Ovary (tissue), 9 donors: ENCODE data around the gene LACTB. TPM values are rescaled to one million over a fixed set of nuclear protein-coding genes. Genes with fewer than 3 reads are reported as not detected.

Source experiments
- DNase-seq, 5 donors: peaks; one replicate each; pipeline ENCODE4 v3.0.0-alpha.2; 2019 to 2020
- H3K27ac ChIP-seq, 2 donors: fragments of 200-600 bp; one replicate each; pipeline versions ENCODE4 v1.5.1 to v1.8.0; 2019 to 2022
- H3K27me3 ChIP-seq: fragments of 200-600 bp; one replicate; pipeline ENCODE4 v1.8.0; 2022
- H3K36me3 ChIP-seq: fragments of 200-600 bp; sonication (generic); one replicate; pipeline ENCODE4 v1.5.1; 2019
- H3K4me1 ChIP-seq: one replicate; pipeline ENCODE4 v1.8.1; 2013; ENCODE audit warnings: mild to moderate bottlenecking, moderate library complexity; ENCODE audit not compliant: insufficient read depth
- H3K4me3 ChIP-seq: fragments of 200-600 bp; sonication (generic); one replicate; pipeline ENCODE4 v1.5.1; 2017
- H3K9me3 ChIP-seq, 2 donors: fragments of 200-600 bp in 1 of 2; sonication (generic) in 1 of 2; one replicate each; pipeline versions ENCODE4 v1.5.1 to v1.8.1; 2013 to 2019; ENCODE audit warnings: mild to moderate bottlenecking in 1 of 2, moderate library complexity in 1 of 2
- EP300 ChIP-seq: sonication (generic); formaldehyde crosslinking; IDR thresholded peaks from one replicate; pipeline ENCODE4 v1.6.1; 2017; ENCODE audit warnings: antibody characterized with exemption
- POLR2A ChIP-seq: fragments of 450-650 bp; IDR thresholded peaks from one replicate; pipeline ENCODE4 v1.6.1; 2017; ENCODE audit warnings: antibody characterized with exemption, mild to moderate bottlenecking, moderate library complexity
- WGBS, 3 donors: extraction: QIAGEN DNeasy Blood & Tissue Kit in 1 of 3; methylation state at CpG; one replicate each; pipeline versions ENCODE4 v1.1.5 to v1.1.7; 2013 to 2017; 5-methylcytosine and 5-hydroxymethylcytosine counted together
- intact Hi-C, 4 donors: fragments of 100-400 bp; cut with DNase I; formaldehyde crosslinking; loops; one replicate each; pipeline versions ENCODE4 v1.11.0 to v1.15.1; 2022 to 2023
- polyA plus RNA-seq, 2 donors: library from polyadenylated mRNA; stranded (reverse); fragments of 200-250 nt in 1 of 2; fragments of 350-450 nt in 1 of 2; fragmentation: Illumina TruSeq in 1 of 2; extraction: RNeasy Lipid Tissue Mini Kit (QIAGEN cat#74804) in 1 of 2; gene quantifications; one replicate each; pipeline ENCODE4 v1.2.3, GENCODE V29; 2013 to 2014
- total RNA-seq, 7 donors: library from RNA; depleted of rRNA in 2 of 7; stranded (reverse); fragments of >200 nt in 2 of 7; fragmentation: NEBNext Ultra II Directional in 3 of 7; extraction: Animal tissue kit (Norgen Biotek cat#: 25700) in 3 of 7; gene quantifications; one replicate each; pipeline versions ENCODE4 v1.1.0 to v1.2.4, GENCODE V29; 2016 to 2023
- TF ChIP-seq, protein P1 (sequence below), 3 donors: fragments of 450-650 bp in 2 of 3; fragments of 200-600 bp in 1 of 3; IDR thresholded peaks; one replicate each; pipeline versions ENCODE4 v1.5.1 to v1.8.0; 2016 to 2022; ENCODE audit warnings: antibody characterized with exemption in 3 of 3, mild to moderate bottlenecking in 1 of 3
- donor health status: DM: no; HTN: no; CAD: no; lungs with moderate emphysema.
- donor health status: DM: no; HTN: no; CAD: no.
- donor health status: Bipolar disorder and iron deficiency.
- donor health status: DM: yes; HTN: yes; CAD: no.
- donor health status: DM: no; HTN: no; CAD: no.
- donor health status: DM: yes; HTN: yes; CAD: no.

LACTB gene
- total and polyA plus RNA-seq, 9 donors = 7.5 to 27.9 (median 10.4) TPM

DNA sequence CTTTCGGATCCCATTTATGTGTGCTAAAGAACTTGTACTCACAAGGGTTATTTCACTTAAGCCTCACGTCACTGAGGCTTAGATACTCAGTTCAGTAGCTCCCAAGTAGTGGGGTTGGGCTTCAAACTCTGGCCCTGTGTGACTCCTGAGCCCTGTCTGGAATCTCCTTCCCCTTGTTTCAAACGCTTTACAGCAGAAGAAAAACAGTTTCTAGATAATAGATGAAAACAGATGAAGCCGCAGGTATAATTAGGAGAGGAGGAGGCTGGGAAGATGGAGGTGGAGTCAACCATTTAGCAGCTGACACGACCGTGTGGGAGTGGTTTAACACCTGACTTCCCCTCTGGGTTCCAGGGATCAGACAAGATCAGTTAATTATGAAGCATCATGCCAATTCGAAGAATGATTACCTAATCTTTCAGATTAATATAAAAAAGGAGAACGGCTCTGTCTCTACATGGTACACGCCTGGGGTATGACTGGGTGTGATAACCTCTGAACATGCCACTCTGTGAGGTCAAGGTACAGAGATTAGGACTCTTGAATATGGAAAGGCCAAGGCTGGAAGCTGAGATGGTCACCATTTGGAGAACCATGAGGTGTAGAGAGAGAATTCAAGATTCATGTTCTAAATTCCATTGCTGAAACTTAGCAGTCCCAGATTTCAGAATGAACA, 48.0 kb upstream of the LACTB start:
- no peaks in the 10 kb centered on the region for H3K27me3 ChIP-seq
- intact Hi-C loops = no loop called here
- DNase-seq = no peak
- peaks cover 10% of the 10 kb centered on the region for H3K4me1 ChIP-seq
- H3K4me3 ChIP-seq = no peak overlapping the region
- H3K36me3 ChIP-seq = no peaks in the 10 kb centered on the region
- no peaks in the 10 kb centered on the region for H3K9me3 ChIP-seq
- TF ChIP-seq, protein P1, sequence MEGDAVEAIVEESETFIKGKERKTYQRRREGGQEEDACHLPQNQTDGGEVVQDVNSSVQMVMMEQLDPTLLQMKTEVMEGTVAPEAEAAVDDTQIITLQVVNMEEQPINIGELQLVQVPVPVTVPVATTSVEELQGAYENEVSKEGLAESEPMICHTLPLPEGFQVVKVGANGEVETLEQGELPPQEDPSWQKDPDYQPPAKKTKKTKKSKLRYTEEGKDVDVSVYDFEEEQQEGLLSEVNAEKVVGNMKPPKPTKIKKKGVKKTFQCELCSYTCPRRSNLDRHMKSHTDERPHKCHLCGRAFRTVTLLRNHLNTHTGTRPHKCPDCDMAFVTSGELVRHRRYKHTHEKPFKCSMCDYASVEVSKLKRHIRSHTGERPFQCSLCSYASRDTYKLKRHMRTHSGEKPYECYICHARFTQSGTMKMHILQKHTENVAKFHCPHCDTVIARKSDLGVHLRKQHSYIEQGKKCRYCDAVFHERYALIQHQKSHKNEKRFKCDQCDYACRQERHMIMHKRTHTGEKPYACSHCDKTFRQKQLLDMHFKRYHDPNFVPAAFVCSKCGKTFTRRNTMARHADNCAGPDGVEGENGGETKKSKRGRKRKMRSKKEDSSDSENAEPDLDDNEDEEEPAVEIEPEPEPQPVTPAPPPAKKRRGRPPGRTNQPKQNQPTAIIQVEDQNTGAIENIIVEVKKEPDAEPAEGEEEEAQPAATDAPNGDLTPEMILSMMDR (IDR thresholded peaks at IDR 0.05) = no peak
- no peak for TF ChIP-seq EP300
- no peak for TF ChIP-seq POLR2A
- peak overlapping the region in 1 of 2 donors; percentile 17 for H3K27ac ChIP-seq
- WGBS, 3 donors = 38 to 42% (median 40%) methylated on average over 9 of the region's 9 CpGs

DNA sequence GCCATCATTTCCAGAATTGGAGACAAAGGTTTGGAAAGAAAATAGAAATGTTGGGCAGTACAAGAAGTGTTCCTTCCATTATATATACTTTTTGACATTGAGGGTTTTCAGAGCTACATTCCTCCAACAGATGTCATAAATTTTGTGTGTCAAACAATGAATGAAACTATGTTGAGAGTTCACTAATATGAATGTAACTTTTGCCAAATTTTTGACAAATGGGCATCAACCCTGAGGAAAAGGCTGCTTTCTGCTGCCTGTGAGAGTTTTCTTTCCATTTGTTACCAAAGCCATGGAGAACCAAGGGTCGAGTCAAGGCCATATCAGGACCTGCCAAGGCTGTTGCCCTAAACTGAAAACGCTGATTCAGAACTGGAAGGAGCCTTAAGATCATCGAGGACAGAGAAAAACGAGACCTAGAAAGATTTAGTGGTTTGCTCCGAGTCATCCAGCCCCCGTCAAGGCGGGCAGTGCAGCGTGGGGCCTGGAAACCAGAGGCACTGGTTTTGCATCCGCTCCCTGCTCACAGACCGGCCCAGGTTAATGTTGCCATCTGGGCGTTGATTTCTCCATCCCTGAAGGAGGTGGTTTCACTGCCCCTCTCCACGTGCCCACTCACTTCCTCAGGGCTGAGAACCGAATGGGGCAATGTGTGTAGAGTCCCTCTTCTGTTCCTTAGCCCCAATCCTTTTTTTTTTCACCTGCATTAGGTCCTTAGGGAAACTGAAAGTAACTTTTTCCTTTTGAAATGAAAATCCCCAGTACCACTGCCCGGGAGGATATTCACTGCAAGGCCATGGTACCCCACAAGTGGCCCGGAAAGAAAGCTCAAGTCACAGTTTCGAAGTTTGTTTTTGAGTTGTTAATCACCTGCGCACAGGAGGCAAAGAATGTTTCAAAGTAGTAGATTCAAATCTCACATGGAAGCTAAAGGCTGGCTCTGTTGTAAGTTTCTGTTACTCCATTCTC, 46.4 kb upstream of the LACTB start:
- intact Hi-C loops = no loop called here
- 28 to 46% (median 41%) methylated on average over 17 of the region's 17 CpGs for WGBS, 3 donors

DNA sequence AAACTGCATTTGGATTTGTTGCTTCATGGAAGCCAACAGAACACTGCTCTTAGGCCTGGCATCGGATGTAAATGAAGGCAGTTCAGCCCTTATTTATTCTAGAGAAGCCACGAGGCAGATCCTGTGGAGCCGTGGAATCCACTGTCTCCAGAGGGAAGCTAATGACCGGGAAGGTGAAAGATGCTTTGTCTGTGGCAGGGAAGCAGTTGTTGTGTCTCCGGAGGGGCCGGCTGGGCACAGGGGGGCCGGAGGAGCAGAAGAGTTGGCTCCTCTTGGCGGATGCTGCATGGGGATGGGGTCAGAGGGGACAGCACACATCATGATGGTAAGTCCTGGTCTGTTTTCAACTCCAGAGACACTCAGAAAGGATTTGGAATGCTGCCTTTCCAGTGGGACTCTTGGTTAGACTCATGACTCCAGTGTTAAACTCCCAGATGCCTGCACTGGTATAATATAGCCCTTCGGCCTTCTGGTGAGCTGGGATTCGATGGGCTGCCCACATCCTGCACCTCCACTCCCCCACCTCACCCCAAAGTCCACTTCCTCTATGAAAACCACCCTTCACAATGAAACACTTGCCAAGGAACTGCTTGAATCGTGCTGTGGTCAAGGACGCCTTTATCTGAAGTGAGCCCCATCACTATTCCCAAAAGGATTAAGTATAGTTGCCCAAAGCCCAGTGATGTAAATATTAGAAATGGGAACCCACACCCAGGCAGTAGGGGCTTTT, 45.5 kb upstream of the LACTB start:
- peaks cover 10% of the 10 kb centered on the region for H3K4me1 ChIP-seq
- WGBS, 3 donors = 17 to 43% (median 17%) methylated on average over 12 of the region's 12 CpGs
- peak overlapping the region; percentile 10 for H3K4me3 ChIP-seq

More for the DNA sequence above, 46.4 kb upstream of the LACTB start:
- Histone ChIP-seq H3K36me3 (no peaks in the 10 kb centered on the region), H3K4me1 (peaks cover 10% of the 10 kb centered on the region), H3K9me3 (no peaks in the 10 kb centered on the region), H3K4me3 (peak overlapping the region; percentile 10), H3K27me3 (no peaks in the 10 kb centered on the region), H3K27ac (peak overlapping the region; percentile 1 to 60)
- DNase-seq = peak in 2 of 5 donors; percentile 29 to 51
- TF ChIP-seq POLR2A (no peak), EP300 (no peak)
- TF ChIP-seq, protein P1 (IDR thresholded peaks at IDR 0.05) = no peak

More for the DNA sequence above, 45.5 kb upstream of the LACTB start:
- DNase-seq = peak in 2 of 5 donors; percentile 30 to 56
- no peaks in the 10 kb centered on the region for H3K36me3 ChIP-seq
- TF ChIP-seq EP300 = no peak
- no peak for TF ChIP-seq POLR2A
- TF ChIP-seq, protein P1 (IDR thresholded peaks at IDR 0.05) = no peak
- intact Hi-C loops = no loop called here
- no peaks in the 10 kb centered on the region for H3K27me3 ChIP-seq
- H3K27ac ChIP-seq = peak overlapping the region in 1 of 2 donors; percentile 60
- H3K9me3 ChIP-seq = no peaks in the 10 kb centered on the region
